A673 (cell line): Measurements from ENCODE around the gene ACSL5.

Source experiments
- EZH2 ChIP-seq: fragments of 200-600 bp; sonication (generic); IDR thresholded peaks from 2 replicates; pipeline ENCODE4 v1.6.1; 2017; ENCODE audit warnings: borderline replicate concordance, low read depth, mild to moderate bottlenecking, mixed read lengths, antibody characterized with exemption, low read length; ENCODE audit not compliant: poor library complexity, severe bottlenecking
- TF ChIP-seq, protein P1 (sequence below): fragments of 300-800, 200-600 bp; sonication (generic); conservative IDR thresholded peaks from 2 replicates; pipeline ENCODE4 v1.5.1; 2017; ENCODE audit warnings: low read depth, mild to moderate bottlenecking, antibody characterized with exemption, low read length, moderate library complexity, mixed read lengths

DNA sequence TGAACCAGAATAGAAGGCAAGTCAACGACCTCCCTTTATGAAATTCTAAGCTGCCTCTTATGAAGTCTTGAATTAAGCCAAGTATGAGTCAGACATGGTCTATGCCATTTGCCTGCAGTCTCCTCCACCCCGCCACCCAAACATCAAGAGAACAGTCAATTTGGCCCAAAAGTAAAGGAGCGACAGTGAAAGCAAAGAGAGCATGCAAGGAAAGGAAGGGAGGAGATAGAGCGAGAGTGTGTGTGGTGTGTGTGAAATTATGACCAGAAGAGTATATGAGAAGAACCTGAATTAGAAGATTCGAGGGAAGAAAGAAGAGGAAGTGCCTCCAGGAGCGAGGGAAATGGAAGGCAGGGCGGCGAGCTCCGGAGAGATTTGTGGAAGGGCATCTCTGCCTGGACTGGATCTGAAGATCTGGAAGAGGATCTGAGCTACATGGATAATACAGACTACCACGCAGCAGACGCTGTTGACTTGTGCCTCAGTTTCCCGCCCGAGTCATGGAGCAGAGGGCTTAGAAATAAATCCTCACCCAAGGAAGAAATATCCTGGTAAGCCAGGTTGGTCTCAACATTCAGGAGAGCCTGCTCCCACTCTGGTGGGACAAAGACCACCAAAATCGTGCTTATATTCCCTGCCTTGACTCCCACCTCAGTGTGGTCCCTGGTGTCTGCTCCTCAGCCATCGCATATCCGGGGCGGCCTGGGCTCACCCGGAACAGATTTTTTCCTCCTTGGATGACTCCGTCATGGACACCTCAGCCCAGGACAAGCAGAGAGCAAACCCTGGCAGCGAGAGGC is 72.3 kb downstream of the ACSL5 start:
- TF ChIP-seq, protein P1, sequence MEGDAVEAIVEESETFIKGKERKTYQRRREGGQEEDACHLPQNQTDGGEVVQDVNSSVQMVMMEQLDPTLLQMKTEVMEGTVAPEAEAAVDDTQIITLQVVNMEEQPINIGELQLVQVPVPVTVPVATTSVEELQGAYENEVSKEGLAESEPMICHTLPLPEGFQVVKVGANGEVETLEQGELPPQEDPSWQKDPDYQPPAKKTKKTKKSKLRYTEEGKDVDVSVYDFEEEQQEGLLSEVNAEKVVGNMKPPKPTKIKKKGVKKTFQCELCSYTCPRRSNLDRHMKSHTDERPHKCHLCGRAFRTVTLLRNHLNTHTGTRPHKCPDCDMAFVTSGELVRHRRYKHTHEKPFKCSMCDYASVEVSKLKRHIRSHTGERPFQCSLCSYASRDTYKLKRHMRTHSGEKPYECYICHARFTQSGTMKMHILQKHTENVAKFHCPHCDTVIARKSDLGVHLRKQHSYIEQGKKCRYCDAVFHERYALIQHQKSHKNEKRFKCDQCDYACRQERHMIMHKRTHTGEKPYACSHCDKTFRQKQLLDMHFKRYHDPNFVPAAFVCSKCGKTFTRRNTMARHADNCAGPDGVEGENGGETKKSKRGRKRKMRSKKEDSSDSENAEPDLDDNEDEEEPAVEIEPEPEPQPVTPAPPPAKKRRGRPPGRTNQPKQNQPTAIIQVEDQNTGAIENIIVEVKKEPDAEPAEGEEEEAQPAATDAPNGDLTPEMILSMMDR: no peak
- TF ChIP-seq EZH2: no peak
